GM23248 (cell line): Measurements from ENCODE around the gene DNASE1.

Source experiments
- EZH2 ChIP-seq: fragments of 200-600 bp; sonication (generic); IDR thresholded peaks from 2 replicates; pipeline ENCODE4 v1.6.1; 2018; ENCODE audit warnings: antibody characterized with exemption, mild to moderate bottlenecking; ENCODE audit not compliant: insufficient read depth, poor library complexity, severe bottlenecking
- EZH2phosphoT487 ChIP-seq: fragments of 200-600 bp; sonication (generic); IDR thresholded peaks from 2 replicates; pipeline ENCODE4 v1.6.1; 2018; ENCODE audit warnings: antibody characterized with exemption, moderate library complexity, mild to moderate bottlenecking, low read depth; ENCODE audit not compliant: insufficient read depth

GRCh38 chr16:3625331-3625730 lies 29.2 kb upstream of the DNASE1 start:
- TF ChIP-seq EZH2phosphoT487 = no peak
- TF ChIP-seq EZH2 = no peak
